K562 (cell line): ENCODE results near the gene RGS12. TPM values are rescaled to one million over a fixed set of nuclear protein-coding genes. Genes with fewer than 3 reads are reported as not detected.

ENCODE experiments used
- GATAD2A ChIP-seq: fragments of 450-650 bp; IDR thresholded peaks from 2 replicates; pipeline ENCODE4 v1.6.1; 2017
- RAD21 ChIP-seq, 2 experiments: fragments of 250-450 bp in 1 of 2; fragments of 450-650 bp in 1 of 2; sonication (Bioruptor Pico) in 1 of 2; formaldehyde crosslinking in 1 of 2; IDR thresholded peaks in 1 of 2; conservative IDR thresholded peaks in 1 of 2; 2 replicates each; pipeline versions ENCODE4 v1.4.0 to v1.8.0; 2020 to 2022; ENCODE audit warnings: mild to moderate bottlenecking in 2 of 2, moderate library complexity in 1 of 2
- polyA plus RNA-seq, 8 experiments: library from polyadenylated mRNA; depleted of rRNA in 4 of 8; stranded (reverse) in 5 of 8; unstranded in 3 of 8; fragments of >200 nt; fragmentation: Nextera tagmentation in 2 of 8; fragmentation: Illumina TruSeq in 1 of 8; extraction: Ambion mirVana in 2 of 8; extraction: Trizol in 1 of 8; gene quantifications; 2 replicates each; pipeline versions ENCODE4 v1.2.1 to v1.2.3, GENCODE V29; 2011 to 2014; ENCODE audit warnings: inconsistent platforms in 1 of 8, missing spikeins in 1 of 8
- total RNA-seq, 7 experiments: library from RNA; depleted of rRNA in 6 of 7; stranded (reverse); fragments of >200 nt in 6 of 7; fragmentation: Illumina TruSeq in 2 of 7; extraction: Trizol in 2 of 7; gene quantifications; 2 replicates each; pipeline versions ENCODE4 v1.2.1 to v1.2.3, GENCODE V29; 2011 to 2021; ENCODE audit warnings: low replicate concordance in 1 of 7
- TF ChIP-seq, protein P1 (sequence below), 2 experiments: fragments of 450-650 bp; formaldehyde crosslinking in 1 of 2; IDR thresholded peaks; 2 replicates each; pipeline versions ENCODE4 v1.4.0 to v1.6.1; 2014 to 2020; ENCODE audit warnings: mild to moderate bottlenecking in 2 of 2, borderline replicate concordance in 1 of 2, low read depth in 1 of 2

RGS12 gene
- total and polyA plus RNA-seq, 9 of the 15 experiments (the other 6 are each of a cell fraction or from before 2014, with no cell fraction given) = 0.30 to 8.8 (median 5.5) TPM

DNA sequence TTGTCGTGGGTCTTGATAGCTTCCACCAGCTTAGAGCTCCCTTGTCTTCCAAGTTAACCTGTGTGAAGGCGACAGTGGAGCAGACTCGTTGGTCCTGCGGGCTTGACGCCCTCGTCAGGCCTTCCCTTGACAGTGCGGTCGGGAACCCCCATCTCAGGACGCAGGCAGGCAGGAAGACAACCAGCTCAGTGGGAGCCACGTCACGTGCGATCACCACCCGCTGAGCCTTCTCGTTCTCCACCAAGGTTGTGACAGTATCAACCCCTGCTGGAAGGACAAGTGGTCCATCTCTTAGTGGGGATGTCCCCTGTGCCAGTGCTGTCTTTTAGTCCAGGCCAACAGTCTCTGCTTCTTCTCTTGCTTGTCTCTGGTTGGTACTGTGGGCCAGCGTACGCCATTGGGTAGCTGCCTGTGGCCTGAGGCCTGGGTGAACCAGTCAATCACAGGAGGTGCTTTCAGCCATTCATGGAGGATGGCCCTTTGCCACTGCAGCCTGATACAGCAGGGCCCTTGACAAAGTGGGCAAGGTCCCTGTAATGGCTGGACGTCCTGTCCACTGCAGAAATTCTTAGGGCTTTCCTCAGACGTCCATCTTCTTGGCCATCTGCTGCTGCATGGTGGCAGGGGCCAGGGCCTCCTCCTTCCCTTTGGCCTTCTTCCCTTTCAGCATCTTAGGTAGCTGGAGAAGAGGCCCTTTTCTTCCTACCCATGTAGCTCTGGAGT, 31.4 kb downstream of the RGS12 start (continued):
- TF ChIP-seq, protein P1, sequence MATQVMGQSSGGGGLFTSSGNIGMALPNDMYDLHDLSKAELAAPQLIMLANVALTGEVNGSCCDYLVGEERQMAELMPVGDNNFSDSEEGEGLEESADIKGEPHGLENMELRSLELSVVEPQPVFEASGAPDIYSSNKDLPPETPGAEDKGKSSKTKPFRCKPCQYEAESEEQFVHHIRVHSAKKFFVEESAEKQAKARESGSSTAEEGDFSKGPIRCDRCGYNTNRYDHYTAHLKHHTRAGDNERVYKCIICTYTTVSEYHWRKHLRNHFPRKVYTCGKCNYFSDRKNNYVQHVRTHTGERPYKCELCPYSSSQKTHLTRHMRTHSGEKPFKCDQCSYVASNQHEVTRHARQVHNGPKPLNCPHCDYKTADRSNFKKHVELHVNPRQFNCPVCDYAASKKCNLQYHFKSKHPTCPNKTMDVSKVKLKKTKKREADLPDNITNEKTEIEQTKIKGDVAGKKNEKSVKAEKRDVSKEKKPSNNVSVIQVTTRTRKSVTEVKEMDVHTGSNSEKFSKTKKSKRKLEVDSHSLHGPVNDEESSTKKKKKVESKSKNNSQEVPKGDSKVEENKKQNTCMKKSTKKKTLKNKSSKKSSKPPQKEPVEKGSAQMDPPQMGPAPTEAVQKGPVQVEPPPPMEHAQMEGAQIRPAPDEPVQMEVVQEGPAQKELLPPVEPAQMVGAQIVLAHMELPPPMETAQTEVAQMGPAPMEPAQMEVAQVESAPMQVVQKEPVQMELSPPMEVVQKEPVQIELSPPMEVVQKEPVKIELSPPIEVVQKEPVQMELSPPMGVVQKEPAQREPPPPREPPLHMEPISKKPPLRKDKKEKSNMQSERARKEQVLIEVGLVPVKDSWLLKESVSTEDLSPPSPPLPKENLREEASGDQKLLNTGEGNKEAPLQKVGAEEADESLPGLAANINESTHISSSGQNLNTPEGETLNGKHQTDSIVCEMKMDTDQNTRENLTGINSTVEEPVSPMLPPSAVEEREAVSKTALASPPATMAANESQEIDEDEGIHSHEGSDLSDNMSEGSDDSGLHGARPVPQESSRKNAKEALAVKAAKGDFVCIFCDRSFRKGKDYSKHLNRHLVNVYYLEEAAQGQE (IDR thresholded peaks at IDR 0.05; ENCODE audit: borderline replicate concordance) = peak; percentile 33; the same call in 1 of the 2 replicates
- TF ChIP-seq, protein P1 (CRISPR knock-in tag; IDR thresholded peaks at IDR 0.05; ENCODE audit: low read depth) = no peak
- peak in 1 of 2 experiments; percentile 44; a peak in 2 of 4 replicates for TF ChIP-seq RAD21 (CRISPR knock-in tag; conservative IDR thresholded peaks at IDR 0.05 in 1 of 2, IDR thresholded peaks at IDR 0.05 in 1 of 2)
- TF ChIP-seq GATAD2A = no peak
